Measurements from ENCODE around the gene TIAM1.

The TIAM1 gene

DNA sequence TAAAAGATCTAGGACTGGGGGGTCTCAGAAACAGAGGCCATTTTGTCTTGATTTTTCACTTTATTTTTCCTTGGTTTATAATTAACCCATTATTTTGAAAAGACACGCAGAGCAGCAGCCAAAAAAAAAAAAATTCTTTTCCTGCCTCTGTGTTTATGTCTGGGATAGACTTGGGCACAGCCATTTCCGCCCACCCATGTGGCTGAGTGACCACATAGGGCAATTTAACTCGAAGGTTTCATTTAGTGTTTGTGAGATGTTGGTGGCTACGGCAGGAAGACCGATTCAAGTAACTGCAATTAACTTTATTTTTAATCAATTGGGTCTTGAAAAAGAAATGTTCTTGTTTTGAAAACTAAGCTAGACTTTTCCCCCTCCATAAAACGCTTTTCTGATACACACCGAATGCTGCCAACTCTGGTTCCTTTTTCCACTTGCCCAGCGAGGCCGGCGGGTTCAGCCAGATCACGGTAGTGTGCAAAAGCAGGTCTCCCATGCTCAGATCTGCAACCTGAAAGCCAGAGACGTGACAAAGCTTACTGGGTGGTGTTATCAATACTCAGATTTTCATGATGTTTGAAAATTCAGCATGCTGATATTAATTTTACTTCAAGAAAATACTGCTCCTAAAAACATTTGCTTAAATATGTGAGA, 208.4 kb downstream of the TIAM1 start:
- no peak for DNase-seq (ENCODE audit: low read depth in 3 of 3)

DNA sequence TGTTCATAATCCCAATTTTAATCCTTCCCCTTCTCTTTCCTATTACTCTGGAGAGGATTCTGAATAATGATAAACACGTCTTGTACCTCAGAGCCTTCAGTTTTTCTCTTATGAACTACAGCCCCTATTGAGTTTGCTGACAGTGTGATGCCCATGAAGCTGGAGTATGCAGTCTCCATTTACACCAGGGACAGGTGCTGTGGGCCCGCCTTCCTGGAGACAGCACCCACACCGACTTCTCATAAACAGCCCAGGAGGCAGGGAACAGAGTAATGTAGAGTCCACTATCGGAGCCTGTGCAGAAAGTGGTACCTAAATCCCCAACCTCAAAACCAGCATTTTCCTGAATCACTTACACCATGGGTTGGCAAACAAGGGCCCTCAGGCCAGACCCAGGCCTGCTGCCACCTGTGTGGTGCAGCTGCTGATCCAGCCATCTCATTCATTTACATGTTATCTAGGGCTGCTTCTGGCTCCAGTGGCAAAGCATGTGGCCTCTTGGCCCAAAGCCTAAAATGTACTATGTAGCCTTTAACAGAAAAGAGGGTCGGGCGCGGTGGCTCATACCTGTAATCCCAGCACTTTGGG, 210.7 kb downstream of the TIAM1 start:
- DNase-seq (ENCODE audit: low read depth in 3 of 3), result no peak

DNA sequence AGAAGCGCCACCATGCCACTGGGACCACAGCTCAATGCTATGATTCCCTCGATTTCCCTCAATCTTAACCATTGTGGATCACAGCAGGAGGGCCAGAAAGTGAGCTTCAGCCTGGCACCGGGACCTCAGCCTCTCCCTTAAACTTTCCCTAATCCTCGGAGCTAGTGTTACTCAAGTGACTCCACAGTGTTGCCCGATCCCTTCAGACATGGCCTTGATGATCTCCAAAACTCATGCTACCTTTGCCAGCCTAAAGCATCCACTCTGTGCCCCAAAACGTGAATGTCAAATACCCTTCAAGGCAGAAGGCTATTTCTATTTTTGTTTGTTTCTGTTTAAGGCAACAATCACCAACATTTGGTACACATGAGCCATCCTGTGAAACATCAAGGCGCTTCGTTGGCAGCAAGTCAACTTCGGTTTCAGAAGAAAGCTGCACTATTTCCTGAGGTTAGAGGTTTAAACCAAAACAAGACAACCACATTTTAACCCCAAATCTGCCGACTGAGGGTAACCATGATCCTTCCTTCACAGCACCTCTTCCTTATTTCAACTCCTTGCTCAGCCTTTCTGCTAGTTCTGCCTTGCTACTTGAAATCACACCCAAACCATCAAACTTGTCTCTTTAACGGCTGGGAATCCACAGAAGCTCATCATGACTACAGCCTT, 211.4 kb downstream of the TIAM1 start:
- peak in 2 of 3 experiments; percentile 22 to 53 for DNase-seq (ENCODE audit: low read depth in 3 of 3)

DNA sequence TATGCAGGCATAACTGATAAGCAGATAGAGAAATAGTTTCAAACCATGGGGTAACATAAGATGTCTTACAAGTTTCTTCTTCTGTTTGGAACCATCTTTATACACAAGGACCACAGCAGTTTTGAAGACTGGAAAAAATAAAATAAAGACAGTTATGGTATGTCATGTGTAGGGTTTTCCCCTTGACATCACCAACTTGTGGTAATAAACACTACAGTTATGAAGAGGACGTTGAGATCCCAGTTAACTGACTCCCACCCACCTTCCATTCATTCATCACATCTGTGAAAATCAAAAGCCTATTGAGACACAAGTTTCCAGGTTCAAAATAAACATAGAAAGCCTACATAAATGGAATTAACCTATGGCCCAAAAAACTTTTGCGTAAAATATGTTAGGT, 213.2 kb downstream of the TIAM1 start:
- no peak for DNase-seq (ENCODE audit: low read depth in 3 of 3)

DNA sequence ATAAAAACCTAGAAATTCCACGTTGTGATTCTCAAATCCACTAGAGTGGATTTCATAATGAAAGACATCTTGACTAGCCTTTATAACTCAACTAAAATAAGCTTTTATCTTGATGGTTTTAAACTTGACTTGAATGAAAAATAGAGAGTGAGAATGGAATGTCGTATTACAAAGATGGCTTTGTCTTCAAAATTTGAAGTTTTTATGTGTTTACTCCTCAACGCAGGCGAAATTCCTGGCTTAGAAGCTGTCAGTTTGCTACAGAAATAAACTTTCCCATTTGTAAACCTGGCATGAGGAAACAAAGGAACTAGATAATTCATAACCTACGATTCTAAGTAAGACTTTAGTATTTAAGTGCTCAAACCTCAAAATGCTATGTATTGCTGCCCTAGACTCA, 215.8 kb downstream of the TIAM1 start:
- no peak for DNase-seq (ENCODE audit: low read depth in 3 of 3)

DNA sequence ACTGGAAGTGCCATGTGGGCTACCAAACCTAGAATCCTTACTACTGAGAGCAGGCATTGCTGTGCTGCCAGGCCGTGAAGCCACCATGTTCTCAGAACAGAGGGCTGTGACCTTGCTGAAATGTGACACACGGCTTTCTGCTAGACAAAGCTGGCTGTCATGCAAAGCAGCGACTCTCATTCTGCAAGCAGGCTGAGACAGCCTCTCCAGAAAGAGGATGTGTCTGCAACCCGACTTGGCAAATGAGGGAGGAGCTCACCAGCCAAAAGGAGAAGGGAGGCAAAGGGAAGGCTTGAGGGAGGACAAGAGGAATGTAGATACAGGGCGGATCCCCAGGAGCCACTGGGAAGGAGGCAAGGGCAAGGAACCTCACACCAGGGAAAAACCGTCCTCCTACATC, 220.1 kb downstream of the TIAM1 start:
- DNase-seq (ENCODE audit: low read depth in 3 of 3), result no peak

DNA sequence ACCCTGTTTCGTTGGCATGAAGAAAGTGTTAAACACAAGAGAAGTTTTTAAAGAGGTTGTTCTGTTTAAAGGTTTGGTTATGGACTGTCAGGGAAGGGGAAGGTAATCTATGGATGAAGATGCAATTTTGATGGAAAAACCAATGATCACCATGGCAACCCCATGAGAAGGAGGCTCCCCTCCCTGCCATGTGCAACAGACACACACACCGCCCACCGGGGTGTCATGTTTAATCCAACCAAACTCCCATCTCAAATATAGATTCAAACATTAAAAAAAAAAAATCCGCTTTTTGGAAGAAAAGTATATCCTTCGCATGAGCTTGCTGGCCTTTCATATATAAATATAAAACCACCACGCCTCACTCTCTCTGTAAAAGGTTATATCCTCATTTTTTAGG, 224.9 kb downstream of the TIAM1 start:
- no peak for DNase-seq (ENCODE audit: low read depth in 3 of 3)

DNA sequence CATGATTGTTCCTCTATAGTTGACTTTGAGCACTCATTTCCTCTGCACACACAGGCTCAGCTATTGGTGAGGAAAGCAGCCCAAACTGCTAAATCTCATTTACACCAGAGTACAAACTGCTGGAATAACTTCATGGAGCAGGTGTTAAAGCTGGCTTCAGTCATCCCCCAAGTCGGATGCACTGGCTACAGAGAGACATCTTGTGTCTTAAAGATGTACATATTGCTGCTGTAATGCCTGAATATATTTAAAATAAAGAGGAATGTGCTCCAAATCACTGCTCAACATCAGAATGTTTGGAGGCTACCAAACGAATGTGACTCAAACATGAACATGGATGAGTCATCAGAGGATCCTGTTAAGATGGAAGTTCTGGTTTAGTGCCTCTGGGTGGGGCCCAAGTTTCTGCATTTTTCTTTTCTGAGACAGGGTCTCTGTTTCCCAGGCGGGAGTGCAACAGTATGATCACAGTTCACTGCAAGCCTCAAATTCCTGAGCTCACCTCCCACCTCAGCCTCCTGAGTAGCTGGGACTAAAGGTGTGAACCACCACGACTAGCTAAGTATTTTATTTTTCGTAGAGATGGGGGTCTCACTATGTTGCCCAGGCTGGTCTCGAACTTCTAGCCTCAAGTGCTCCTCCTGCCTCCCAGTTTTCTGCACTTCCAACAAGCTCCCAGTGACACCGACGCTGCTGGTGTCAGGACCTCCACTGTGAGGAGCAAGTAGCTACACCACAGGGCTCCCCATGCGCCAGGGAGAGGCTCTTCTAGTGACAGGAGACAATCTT, 226.7 kb downstream of the TIAM1 start:
- no peak for DNase-seq (ENCODE audit: low read depth in 3 of 3)

DNA sequence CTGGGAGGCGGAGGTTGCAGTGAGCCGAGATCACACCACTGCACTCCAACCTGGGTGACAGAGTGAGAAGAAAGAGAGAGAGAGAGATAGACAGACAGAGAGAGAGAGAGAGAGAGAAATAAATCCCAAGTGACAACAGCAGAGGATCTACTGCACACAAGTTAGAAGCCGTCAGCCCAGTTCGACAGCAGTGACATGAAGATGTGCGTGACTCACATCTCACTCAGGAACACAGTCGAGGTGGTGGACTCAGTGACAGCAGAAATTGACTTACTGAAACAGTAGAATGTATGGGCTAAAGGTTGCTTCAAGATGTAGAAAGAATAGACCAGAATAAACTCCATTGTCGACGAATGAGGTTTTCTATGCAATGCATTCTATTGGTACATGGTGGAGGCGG, 228.8 kb downstream of the TIAM1 start:
- DNase-seq (ENCODE audit: low read depth in 3 of 3), result no peak

DNA sequence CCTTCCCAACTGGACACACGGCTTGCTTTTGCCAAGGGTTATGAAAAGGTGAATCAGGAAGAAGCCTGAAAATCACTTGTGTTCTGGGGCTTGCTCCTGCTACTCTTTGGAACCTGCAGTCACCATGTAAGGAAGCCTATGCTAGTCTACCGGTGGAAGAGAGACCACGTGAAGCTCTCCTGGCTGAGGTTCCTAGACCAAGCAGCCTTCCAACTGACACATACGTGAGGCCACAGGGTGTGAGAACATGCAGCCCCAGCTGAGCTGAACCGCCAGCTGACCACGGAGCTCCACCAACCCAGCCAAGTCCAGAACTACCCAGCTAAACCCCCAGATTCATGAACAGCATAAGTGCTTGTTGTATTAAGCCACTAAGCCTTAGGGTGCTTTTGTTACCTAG, 233.0 kb downstream of the TIAM1 start:
- DNase-seq (ENCODE audit: low read depth in 3 of 3), result no peak

DNA sequence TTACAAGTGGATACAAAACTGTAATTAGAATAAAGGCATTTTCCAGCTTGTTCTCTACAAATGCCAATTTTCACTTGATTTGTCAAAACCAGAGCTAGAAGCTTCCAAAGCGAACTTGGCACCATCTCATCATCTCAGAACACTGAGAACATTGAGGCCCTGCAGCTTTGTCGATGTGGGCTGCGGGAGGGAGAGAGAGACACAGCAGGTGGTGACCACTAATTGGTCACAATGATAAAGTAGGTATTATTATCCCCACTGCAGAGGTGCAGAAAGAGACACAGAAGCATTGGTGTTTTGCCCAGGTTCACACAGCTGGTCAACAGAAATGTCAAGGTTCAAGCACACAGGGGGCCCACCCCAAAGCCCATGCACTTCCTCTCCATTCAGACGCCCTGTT, 233.6 kb downstream of the TIAM1 start:
- no peak for DNase-seq (ENCODE audit: low read depth in 3 of 3)

DNA sequence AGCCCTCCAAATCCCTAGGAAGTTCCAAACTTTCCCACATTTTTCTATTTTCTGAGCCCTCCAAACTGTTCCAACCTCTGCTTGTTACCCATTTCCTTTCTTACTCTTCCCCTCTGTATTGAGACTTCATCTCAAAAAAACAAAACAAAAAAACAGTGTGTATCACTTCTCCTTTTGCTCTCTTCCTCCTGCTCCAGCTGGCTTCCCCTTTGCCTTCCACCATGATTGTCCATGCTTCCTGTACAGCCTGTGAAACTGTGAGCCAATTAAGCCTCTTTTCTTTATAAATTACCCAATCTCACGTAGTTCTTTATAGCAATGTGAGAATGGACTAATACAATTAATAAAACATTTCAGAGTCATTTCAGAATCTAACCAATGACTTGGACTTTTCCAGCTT, 236.2 kb downstream of the TIAM1 start:
- no peak for DNase-seq (ENCODE audit: low read depth in 3 of 3)

DNA sequence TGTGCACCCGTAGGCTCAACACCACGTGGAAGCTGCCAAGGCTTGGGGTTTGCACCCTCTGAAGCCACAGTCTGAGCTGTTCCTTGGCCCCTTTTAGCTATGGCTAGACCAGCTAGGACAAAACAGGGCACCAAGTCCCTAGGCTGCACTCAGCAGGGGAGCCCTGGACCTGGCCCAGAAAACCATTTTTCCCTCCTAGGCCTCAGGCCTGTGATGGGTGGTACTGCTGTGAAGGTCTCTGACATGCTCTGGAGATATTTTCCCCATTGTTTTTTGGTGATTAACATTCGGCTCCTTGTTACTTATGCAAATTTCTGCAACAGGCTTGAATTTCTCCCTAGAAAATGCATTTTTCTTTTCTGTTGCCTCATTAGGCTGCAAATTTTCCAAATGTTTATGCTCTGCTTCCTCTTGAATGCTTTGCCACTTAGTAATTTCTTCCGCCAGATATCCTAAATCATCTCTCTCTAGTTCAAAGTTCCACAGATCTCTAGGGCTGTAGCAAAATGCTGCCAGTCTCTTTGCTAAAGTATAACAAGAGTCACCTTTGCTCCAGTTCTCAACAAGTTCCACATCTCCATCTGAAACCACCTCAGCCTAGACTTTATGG, 236.8 kb downstream of the TIAM1 start:
- no peak for DNase-seq (ENCODE audit: low read depth in 3 of 3)

DNA sequence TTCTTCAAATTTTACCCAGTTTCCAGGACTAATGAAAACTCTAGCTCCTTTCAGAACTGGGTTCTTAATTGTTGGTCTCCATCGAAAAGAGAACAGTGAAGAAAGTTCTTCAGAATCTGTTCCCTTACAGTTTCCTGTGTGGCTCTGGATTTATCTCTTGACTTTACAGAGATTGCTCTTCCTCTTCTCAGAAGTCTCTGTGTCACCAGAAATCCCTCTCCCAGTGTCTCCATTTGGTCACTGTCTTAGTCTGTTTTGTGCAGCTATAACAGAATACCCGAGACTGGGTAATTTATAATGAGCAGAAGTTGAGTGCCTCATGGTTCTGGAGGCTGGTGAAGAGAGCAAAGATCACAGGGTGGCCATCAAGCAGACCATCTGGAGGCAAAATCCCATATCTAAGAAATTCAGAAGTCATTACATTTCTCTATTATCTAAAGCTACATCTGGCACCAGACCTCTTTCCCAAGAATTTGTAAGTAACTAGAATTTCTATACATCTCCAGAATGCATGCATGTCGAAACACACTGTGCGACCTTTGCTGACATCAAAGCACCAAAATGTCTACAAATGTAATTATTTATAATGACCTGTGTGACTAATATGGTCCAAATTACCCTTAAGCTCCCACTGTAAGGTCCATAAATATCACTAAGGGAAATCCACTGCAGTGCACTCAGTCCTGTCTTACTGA, 240.3 kb downstream of the TIAM1 start:
- DNase-seq (ENCODE audit: low read depth in 3 of 3), result no peak

DNA sequence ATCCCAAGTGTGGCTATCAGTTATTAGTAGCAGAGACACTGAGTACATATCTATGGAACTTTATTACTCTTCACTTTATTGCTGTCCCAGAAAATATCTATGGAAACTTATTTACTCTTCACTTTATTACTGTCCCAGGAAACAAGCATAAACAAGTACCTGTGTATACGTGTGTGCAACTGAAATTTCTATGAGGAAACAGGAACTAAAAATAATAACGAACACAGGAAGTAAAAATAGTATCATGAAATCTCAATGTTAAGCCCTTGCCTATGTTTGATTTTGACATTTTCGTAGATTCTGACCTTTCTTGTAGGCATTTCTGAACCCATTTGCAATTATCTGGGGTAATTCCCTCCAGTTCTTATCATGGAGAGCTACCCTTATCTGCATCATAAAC, 240.9 kb downstream of the TIAM1 start:
- DNase-seq (ENCODE audit: low read depth in 3 of 3), result no peak

DNA sequence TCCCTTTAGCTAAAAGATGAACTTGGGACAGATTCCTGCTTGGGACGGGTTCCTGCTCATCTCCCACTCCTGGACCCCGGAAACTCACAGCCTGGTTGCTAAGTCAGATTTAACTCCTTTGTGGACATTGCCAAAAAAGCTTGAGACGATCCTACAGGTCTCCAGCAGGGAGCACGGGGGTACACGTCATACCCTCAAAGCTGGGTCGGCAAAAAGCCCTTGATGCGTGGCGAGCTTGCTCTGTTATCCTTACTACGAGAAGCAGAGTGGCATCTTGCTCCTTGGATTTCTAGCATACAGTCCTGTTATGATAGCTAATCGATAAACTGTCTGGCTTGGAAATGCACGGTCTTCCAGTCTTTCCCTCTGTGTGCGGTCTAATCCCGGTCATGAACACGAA, 244.9 kb downstream of the TIAM1 start:
- no peak for DNase-seq (ENCODE audit: low read depth in 3 of 3)

DNA sequence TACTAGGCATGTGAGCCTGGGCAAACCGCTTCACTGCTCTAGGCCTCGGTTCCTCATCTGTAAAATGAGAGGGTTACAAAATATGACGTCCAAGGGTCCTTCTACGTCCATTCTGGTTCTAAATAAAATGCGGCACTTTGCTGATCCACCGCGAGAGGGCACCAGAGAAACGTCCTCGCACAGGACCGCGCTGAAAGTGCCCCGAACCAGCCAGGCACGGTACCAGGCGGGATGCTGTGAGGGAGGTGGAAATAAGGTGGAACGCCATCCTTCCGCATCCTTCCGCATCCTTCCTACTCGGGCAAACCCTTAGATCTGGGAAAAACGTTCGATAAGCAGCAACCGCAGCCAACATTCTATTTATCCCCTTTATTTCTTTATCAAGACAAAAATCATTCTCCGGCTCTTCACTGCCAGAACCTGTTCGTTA, 245.5 kb downstream of the TIAM1 start:
- DNase-seq (ENCODE audit: low read depth in 3 of 3), result peak; percentile 49 to 56 (median 53)

DNA sequence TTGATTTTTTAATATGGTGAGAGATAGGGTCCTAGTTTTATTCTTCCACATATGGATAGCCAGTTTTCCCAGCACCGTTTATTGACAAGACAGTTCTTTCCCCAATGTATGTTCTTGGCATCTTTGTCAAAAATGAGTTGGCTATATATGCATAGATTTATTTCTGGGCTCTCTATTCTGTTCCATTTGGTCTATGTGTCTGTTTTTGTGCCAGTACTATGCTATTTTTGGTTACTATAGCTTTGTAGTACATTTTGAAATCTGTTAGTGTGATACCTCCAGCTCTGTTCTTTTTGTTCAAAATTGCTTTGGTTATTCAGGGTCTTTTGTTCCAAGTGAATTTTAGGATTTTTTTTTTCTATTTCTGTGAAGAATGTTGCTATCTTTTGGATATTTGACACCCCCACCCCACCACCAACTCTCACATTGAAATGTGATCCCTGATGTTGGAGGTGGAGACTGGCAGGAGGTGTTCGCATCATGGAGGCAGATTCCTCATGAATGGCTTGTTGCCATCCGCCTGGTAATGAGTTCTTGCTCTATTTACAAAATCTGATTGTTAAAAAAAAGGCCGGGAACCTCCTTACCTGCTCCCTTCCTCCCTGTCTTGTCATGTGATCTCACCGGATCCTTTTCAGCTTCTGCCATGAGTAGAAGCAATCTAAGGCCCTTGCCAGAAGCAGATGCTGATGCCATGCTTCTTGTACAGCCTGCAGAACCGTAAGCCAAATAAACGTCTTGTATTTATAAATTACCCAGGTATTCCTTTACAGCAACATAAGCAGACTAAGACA, 251.0 kb downstream of the TIAM1 start:
- DNase-seq (ENCODE audit: low read depth in 3 of 3), result no peak

DNA sequence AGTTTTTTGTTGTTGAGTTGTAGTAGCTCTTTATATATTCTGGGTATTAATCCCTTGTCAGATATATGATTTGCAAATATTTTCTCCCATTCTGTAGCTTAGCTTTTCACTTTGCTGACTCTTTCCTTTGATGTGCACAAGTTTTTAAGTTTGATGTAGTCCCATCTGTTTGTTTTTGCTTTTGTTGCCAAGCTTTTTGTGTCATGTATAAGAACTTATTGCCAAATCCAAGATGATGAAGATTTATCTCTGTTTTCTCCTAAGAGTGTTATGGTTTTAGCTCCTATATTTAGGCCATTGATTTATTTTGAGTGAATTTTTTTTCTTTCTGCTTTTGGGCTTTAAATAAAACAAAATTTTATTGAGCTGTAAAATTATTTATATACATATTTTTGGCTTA, 253.7 kb downstream of the TIAM1 start:
- no peak for DNase-seq (ENCODE audit: low read depth in 3 of 3)

DNA sequence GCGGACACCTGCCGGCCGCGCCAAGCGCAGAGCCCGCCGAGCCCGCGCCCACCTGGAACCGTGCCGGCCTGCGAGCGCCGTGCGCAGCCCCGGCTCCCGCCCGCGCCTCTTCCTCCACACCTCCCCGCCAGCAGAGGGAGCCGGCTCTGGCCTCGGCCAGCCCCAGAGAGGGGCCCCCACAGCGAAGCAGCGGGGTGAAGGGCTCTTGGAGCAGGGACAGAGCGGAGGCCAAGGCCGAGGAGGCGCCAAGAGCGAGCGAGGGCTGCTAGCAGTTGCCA, 255.6 kb downstream of the TIAM1 start:
- no peak for DNase-seq (ENCODE audit: low read depth in 3 of 3)
